SH-SY5Y (cell line): ENCODE results near the gene IL1A.

Experiments used
- GATA2 ChIP-seq: IDR thresholded peaks from 2 replicates; pipeline ENCODE4 v1.6.1; 2011; ENCODE audit warnings: mild to moderate bottlenecking, low read depth, low read length
- GATA3 ChIP-seq: IDR thresholded peaks from 2 replicates; pipeline ENCODE4 v1.6.1; 2011; ENCODE audit warnings: low read depth, mild to moderate bottlenecking, low read length, moderate library complexity

- TF ChIP-seq GATA2 (no peak), GATA3 (no peak)
These were observed 9.2 kb upstream of the IL1A start for GRCh38 chr2:112793449-112793978.
